HUDEP-2 (cell line): ENCODE data around the gene RBM24.
"Not testable (repeated sequence)": the region's sequence is repeated elsewhere in the genome, so short reads cannot be mapped to it uniquely, and the experiment has no call there.

Source experiments
- DNase-seq, 76 experiments: peaks; one replicate each; lab custom pipeline; 2025; ENCODE audit not compliant: unreplicated experiment in 76 of 76; lab: John Stamatoyannopoulos, UW

The RBM24 gene

GRCh38 chr6:17289630-17290061 is 8.5 kb downstream of the RBM24 start:
- no peak for DNase-seq

DNA sequence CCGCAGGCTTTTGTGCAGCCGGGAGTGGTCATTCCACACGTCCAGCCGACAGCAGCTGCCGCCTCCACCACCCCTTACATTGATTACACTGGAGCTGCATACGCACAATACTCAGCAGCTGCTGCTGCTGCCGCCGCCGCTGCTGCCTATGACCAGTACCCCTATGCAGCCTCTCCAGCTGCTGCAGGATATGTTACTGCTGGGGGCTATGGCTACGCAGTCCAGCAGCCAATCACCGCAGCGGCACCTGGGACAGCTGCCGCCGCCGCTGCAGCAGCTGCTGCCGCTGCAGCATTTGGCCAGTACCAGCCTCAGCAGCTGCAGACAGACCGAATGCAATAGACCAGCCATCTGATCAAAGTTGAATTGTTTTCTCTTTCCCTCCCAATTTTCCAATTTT is 10.6 kb downstream of the RBM24 start:
- no peak for DNase-seq

DNA sequence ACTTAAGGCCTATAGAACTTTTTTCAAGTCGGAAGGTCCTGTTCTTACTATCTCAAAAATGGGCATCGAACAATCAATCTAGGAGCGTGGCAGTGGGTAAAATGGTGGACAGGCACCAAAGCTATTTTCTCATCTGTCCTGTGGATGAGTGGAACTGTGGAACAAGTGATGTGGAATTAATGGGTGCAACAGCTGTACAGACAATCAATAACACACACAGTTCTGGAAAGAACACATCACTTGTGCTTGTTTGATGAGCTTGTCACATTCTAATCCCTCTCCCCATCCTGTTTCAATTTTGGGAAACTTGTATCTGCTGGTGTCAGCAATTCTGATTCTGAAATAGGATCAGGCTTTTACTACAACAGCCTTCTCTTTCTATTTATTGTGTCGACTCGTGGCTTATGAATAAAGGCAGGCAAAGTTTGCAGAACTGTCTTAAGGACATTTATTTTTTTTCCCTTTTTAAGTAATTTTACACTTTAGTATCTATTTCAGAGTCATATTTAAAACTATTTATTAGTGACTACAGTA is 11.5 kb downstream of the RBM24 start:
- no peak for DNase-seq

- DNase-seq: no peak
Observed at GRCh38 chr6:17293395-17293794, 12.2 kb downstream of the RBM24 start.

- DNase-seq: no peak
Observed at GRCh38 chr6:17297271-17298080, 16.3 kb downstream of the RBM24 start.

GRCh38 chr6:17298257-17298656 is 17.1 kb downstream of the RBM24 start:
- DNase-seq: no peak

GRCh38 chr6:17299222-17299621 is 18.1 kb downstream of the RBM24 start:
- no peak for DNase-seq

GRCh38 chr6:17299750-17300149 is 18.6 kb downstream of the RBM24 start:
- no peak for DNase-seq

DNA sequence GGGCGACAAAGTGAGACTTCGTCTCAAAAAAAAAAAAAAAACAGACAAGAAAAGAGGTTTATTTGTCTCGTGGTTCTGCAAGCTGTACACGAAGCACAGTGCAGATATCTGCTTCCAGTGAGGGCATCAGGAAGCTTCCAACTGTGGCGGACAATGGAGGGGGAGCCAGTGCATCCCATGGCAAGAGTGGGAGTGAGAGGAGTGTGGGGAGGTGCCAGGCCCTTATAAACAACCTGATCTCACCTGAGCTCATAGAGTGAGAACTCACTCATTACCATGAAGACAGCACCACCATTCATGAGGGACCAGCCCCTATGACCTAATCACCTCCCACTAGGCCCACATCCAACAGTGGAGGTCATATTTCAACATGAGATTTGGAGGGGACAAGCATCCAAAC is 19.5 kb downstream of the RBM24 start:
- no peak for DNase-seq

GRCh38 chr6:17303444-17303843 is 22.3 kb downstream of the RBM24 start:
- no peak for DNase-seq

DNA sequence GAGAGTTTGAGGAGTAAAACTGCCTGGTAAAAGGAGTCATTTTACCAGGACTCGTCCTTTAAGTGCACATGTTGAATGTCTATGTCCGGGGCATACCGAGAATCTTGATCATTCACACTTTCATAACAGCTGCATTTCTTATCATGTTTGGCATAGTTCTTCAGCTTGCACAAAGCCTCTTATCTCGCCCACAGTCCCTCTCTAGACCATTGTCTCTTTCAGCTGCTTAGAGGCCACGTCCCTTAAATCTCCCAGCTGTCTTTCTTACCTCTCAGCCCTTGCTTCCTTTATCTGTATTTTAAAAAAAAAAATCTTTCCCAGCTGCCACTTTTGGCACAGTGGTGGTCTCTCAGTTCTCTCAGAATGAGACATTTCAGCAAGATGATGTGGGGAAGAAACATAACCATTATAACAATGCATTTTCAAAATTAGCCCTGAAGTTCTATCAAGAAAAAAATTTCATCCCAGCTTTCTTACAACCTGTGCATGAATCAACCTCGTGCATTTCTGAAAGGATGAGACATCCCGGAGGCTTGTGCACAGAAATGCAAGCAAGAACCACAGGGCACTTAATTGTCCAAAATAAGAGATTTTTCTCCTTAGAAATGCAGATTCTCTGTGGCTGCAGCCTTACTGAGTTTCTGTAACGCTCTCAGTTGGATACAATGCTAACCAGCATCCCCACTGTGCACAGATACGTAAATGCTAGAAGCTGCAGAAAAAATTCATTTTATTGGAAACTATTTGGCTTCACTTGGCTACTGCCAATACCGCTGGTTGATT is 24.2 kb downstream of the RBM24 start:
- peak in 40 of 76 experiments; percentile 8 to 70 (median 32) for DNase-seq

GRCh38 chr6:17311595-17312311 is 30.6 kb downstream of the RBM24 start:
- no peak for DNase-seq

DNA sequence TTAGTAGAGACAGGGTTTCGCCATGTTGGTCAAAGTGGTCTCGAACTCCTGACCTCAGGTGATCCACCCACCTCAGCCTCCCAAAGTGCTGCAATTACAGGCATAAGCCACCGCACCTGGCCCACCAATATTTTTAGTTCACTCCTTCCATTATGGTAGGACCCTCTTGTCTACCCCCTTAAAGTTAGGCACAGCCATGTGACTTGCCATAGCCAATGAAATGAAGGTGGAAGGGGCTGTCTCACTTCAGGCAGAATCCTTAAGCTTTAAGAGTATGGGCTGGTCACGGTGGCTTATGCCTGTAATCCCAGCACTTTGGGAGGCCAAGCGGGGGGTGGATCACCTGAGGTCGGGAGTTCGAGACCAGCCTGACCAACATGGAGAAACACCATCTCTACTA is 32.1 kb downstream of the RBM24 start:
- DNase-seq: not testable (repeated sequence)

DNA sequence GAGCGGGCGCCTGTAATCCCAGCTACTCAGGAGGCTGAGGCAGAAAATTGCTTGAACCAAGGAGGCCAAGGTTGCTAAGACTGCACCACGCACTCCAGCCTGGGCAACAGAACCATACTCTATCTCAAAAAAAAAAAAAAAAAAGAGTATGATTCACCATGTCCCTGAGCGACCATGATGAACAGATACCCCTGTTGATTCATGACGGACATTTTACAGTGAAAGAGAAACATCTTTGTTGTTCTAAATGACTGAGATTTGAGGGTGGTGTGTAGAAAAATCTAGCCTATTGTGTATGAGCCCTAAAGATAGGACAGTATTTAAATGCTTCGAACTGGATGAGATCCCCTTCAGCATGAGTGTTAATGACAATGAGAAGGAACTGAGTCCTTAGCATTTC is 32.8 kb downstream of the RBM24 start:
- DNase-seq: no peak

DNA sequence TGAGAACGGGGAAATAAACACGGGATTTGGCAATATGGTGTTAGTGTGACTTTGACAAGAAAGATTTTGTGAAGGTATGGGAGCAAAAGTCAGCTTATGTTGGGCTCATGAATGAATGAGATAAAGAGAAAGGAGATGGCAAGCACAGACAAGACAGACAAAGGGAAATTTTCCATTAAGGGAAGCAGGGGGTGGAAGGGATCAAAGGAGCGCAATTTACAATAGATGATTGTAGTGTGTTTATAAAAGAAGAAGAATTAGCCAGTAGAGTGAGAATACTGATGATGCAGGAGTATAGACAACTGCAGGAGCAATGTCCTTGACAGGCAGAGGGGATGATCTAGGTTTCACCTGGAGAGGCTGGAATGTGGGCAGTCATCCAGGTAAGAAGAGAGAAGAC is 34.1 kb downstream of the RBM24 start:
- DNase-seq: no peak

DNA sequence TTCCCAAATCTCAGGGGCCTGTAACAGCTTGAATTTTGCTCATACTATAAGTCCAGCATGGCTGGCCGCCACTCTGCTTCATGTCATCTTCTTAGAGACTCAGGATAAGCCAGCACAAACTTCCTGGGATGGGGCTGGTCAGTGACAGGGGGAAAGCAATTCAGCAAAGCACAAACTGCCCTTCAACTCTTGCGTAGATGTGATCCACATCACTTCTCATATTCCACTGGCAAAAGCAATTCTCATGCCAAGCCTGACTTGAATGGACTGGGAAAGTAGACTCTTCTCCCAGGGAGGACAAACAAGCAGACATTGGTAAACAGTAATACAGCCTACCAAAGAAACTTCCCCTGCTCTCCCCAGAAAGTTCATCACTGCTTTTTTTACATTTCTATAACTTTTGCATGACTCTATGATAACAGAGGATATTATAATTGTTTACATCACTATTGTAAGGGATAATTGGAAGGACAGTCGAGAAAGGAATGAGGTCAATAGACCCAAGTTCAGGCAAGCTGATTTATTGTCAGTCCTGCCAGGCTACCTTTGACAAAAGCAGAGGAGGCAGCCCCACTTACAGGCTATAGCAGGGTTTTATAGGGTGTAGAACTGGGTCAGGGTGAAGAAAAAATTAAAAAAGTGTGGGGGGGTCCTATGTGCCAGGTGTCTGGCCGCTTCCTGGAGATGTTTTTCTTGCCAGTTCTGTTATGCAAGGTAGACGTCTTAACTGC is 37.4 kb downstream of the RBM24 start:
- no peak for DNase-seq

GRCh38 chr6:17320266-17320665 is 39.1 kb downstream of the RBM24 start:
- DNase-seq: not testable (repeated sequence)

GRCh38 chr6:17331238-17331637 is 50.1 kb downstream of the RBM24 start:
- DNase-seq: no peak

- no peak for DNase-seq
Observed at GRCh38 chr6:17334265-17334664, 53.1 kb downstream of the RBM24 start.

GRCh38 chr6:17336425-17336824 is 55.3 kb downstream of the RBM24 start:
- no peak for DNase-seq
